Measurements from ENCODE around the gene GHRHR. TPM values are rescaled to one million over a fixed set of nuclear protein-coding genes. Genes with fewer than 3 reads are reported as not detected.

The GHRHR gene
- total and polyA plus RNA-seq, 4 donors, result 0.38 to 0.77 (median 0.77) TPM; not detected in 1

DNA sequence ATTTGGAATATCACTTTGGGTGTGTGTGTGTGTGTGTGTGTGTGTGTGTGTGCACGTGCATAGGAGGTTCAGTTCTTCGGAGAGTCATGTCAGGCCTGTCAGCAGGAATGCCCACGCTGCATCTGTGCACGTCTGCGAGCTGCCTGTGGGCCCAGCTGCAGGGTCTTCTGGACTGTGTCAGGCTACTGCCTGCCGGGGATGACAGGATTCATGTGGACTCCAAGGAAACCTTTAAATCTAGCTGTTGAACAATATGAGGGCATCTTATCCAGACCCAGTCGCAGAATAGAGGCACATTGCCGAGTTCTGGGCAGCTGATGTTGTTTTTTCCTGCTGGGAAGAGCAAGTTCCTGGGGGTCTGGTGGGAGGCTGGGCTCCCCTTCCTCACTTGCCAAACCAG, 33.1 kb upstream of the GHRHR start:
- TF ChIP-seq, protein P1, sequence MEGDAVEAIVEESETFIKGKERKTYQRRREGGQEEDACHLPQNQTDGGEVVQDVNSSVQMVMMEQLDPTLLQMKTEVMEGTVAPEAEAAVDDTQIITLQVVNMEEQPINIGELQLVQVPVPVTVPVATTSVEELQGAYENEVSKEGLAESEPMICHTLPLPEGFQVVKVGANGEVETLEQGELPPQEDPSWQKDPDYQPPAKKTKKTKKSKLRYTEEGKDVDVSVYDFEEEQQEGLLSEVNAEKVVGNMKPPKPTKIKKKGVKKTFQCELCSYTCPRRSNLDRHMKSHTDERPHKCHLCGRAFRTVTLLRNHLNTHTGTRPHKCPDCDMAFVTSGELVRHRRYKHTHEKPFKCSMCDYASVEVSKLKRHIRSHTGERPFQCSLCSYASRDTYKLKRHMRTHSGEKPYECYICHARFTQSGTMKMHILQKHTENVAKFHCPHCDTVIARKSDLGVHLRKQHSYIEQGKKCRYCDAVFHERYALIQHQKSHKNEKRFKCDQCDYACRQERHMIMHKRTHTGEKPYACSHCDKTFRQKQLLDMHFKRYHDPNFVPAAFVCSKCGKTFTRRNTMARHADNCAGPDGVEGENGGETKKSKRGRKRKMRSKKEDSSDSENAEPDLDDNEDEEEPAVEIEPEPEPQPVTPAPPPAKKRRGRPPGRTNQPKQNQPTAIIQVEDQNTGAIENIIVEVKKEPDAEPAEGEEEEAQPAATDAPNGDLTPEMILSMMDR (IDR thresholded peaks at IDR 0.05; ENCODE audit: control extremely low read depth, extremely low read depth), result no peak
- Histone ChIP-seq H3K27ac (ENCODE audit: low read depth in 1 of 2, low read length in 1 of 2) (no peak overlapping the region), H3K9me3 (ENCODE audit: control insufficient read depth in 4 of 4, insufficient read depth in 3 of 4, low read length in 3 of 4) (peaks cover 0 to 6% (median 2%) of the 10 kb centered on the region in 4 donors), H3K9ac (ENCODE audit: insufficient read depth in 1 of 2, low read length in 2 of 2) (no peak overlapping the region), H3K4me1 (ENCODE audit: control insufficient read depth in 5 of 5, insufficient read depth in 5 of 5, low read length in 5 of 5) (peaks cover 0 to 10% (median 0%) of the 10 kb centered on the region in 5 donors), H3K27me3 (ENCODE audit: control insufficient read depth in 3 of 3, insufficient read depth in 3 of 3, low read length in 2 of 3) (no peaks in the 10 kb centered on the region), H3K4me3 (no peak overlapping the region), H3K36me3 (ENCODE audit: control insufficient read depth in 4 of 4, insufficient read depth in 4 of 4, low read length in 4 of 4) (peaks cover 0 to 3% (median 0%) of the 10 kb centered on the region in 4 donors)
- ATAC-seq (ENCODE audit: insufficient read depth, low FRiP score), result no peak
- DNase-seq, result peak in 2 of 3 donors; percentile 31 to 50
- 61 to 73% methylated on average over 8 of the region's 8 CpGs for WGBS, 2 donors

DNA sequence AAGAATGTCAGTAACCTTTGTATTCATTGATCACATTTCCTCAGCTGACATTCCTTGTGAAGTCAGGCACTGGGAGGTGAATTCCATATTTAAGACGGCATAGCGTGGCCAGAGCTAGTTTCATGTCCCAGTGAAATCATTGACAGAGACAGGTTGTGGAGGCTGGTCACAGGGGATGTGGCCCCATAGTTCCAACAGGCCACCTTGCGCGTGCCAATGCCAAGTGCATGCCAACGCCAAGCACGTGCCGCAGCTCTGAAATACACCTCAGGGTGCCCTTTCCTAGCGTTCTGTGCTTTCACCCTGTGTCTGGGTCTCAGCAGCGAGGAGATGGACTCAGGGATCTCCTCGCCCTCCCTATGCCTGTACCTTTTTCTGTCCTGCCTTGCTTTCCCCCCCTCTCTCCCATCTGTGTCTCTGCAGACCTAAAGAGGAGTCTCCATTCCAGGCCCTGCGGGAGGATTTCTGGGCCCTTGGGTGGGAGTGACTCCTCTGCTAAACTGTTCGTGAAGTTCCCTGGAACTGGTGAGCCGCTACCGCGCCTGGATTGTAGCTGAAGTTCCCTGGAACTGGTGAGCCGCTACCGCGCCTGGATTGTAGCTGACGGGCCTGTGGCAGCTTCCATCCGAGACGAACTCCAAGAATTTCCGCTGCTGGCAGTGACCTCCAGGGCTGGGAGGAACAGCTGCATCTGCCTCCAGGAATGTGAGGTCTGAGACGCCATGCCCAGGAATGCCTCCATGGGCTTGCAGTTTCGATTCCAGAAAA, 32.4 kb upstream of the GHRHR start:
- 81 to 91% methylated on average over 24 of the region's 24 CpGs for WGBS, 2 donors
- DNase-seq (peak in 1 of 3 donors; percentile 47), ATAC-seq (ENCODE audit: insufficient read depth, low FRiP score) (no peak)
- H3K4me3 ChIP-seq, result no peak overlapping the region
- no peak overlapping the region for H3K9ac ChIP-seq (ENCODE audit: insufficient read depth in 1 of 2, low read length in 2 of 2)
- TF ChIP-seq, protein P1 (IDR thresholded peaks at IDR 0.05; ENCODE audit: control extremely low read depth, extremely low read depth), result no peak
- H3K27me3 ChIP-seq (ENCODE audit: control insufficient read depth in 3 of 3, insufficient read depth in 3 of 3, low read length in 2 of 3), result no peaks in the 10 kb centered on the region
- H3K36me3 ChIP-seq (ENCODE audit: control insufficient read depth in 4 of 4, insufficient read depth in 4 of 4, low read length in 4 of 4), result peaks cover 0 to 2% (median 0%) of the 10 kb centered on the region in 4 donors
- H3K4me1 ChIP-seq (ENCODE audit: control insufficient read depth in 5 of 5, insufficient read depth in 5 of 5, low read length in 5 of 5), result peaks cover 0 to 10% (median 0%) of the 10 kb centered on the region in 5 donors
- peaks cover 0 to 6% (median 2%) of the 10 kb centered on the region in 4 donors for H3K9me3 ChIP-seq (ENCODE audit: control insufficient read depth in 4 of 4, insufficient read depth in 3 of 4, low read length in 3 of 4)
- peak overlapping the region in 1 of 2 donors; percentile 40 for H3K27ac ChIP-seq (ENCODE audit: low read depth in 1 of 2, low read length in 1 of 2)

DNA sequence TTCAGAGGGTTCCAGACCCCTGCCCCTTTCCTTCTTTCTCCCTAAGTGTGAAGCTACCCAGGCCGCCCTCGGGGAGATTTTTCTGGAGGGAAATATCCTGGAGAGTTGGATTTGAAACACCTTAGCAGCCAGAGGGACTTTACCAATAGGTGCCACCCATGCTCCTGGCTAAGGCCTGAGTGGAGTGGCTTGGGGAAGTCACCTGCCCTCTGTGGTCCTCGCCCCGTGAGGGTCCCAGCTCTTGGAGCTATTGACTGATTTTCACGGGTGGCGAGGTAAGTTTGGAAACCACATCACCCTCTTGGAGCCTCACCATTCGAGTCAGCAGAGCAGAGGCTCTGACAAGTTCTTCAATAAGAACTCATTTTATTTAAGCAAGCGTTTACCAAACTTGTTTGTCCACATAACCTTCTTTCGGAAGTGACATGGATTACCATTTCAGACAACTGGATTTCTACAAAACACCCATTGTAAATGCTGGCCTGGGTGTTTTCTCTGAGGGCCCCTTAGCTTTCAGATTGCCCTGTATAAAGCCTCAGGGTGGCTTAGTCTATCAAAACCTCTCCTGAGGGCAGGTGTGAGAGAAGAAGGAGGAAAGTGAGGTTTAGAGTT, 31.7 kb upstream of the GHRHR start:
- Histone ChIP-seq H3K27ac (ENCODE audit: low read depth in 1 of 2, low read length in 1 of 2) (peak overlapping the region in 1 of 2 donors; percentile 40), H3K4me3 (no peak overlapping the region), H3K27me3 (ENCODE audit: control insufficient read depth in 3 of 3, insufficient read depth in 3 of 3, low read length in 2 of 3) (no peaks in the 10 kb centered on the region), H3K9me3 (ENCODE audit: control insufficient read depth in 4 of 4, insufficient read depth in 3 of 4, low read length in 3 of 4) (peaks cover 0 to 3% (median 1%) of the 10 kb centered on the region in 4 donors), H3K9ac (ENCODE audit: insufficient read depth in 1 of 2, low read length in 2 of 2) (peak overlapping the region in 1 of 2 donors; percentile 5), H3K36me3 (ENCODE audit: control insufficient read depth in 4 of 4, insufficient read depth in 4 of 4, low read length in 4 of 4) (peaks cover 0 to 2% (median 0%) of the 10 kb centered on the region in 4 donors), H3K4me1 (ENCODE audit: control insufficient read depth in 5 of 5, insufficient read depth in 5 of 5, low read length in 5 of 5) (peaks cover 0 to 10% (median 4%) of the 10 kb centered on the region in 5 donors)
- ATAC-seq (ENCODE audit: insufficient read depth, low FRiP score) (no peak), DNase-seq (no peak)
- TF ChIP-seq, protein P1 (IDR thresholded peaks at IDR 0.05; ENCODE audit: control extremely low read depth, extremely low read depth), result no peak
- 85 to 90% methylated on average over 9 of the region's 9 CpGs for WGBS, 2 donors

Data from lung (tissue), 12 donors.